Measurements from ENCODE around the gene CNOT4. TPM values are rescaled to one million over a fixed set of nuclear protein-coding genes. Genes with fewer than 3 reads are reported as not detected.

The CNOT4 gene
- total and polyA plus RNA-seq, 2 of the 8 experiments (the other 6 are each of a cell fraction or from before 2014, with no cell fraction given), result 10.9 to 25.8 TPM

DNA sequence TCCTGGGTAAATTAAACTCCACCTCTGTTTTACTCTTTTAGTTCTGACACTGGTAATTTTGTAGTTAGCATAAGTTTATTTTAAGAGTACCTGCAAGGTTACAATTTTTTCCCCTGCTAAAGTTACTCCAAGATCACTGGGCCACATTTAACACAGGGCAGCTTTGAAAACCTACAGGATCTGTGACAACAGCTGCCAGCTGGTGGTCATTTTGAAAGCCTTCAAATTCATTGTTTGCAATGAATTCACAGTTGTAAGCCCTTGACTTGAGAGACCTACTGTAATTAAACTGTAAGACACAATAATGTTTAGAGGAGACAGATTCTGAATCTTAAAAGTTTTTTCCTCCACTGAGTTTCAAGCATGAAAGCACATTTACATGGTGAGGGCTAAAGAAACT, 129.6 kb downstream of the CNOT4 start:
- H3K18ac ChIP-seq (ENCODE audit: extremely low read depth, low read length), result no peak overlapping the region
- H3K79me2 ChIP-seq (ENCODE audit: control insufficient read depth in 1 of 2, insufficient read depth in 2 of 2, low read length in 2 of 2), result no peaks in the 10 kb centered on the region
- no peak overlapping the region for H2AFZ ChIP-seq (ENCODE audit: low read length)
- H3K4me1 ChIP-seq (replicated peaks in 1 of 4; ENCODE audit: control insufficient read depth in 3 of 4, insufficient read depth in 4 of 4, low read length in 3 of 4), result no peaks in the 10 kb centered on the region; a peak in 1 of 7 replicates
- H2BK15ac ChIP-seq (ENCODE audit: low read length), result no peak overlapping the region
- H3K23ac ChIP-seq (ENCODE audit: insufficient read length), result no peak overlapping the region
- no peaks in the 10 kb centered on the region for H3K9me3 ChIP-seq (ENCODE audit: insufficient read depth in 2 of 2, low read depth in 1 of 2, low read length in 1 of 2)
- FAIRE-seq (no peak), DNase-seq (ENCODE audit: low read depth in 1 of 2, low spot score in 2 of 2) (no peak)
- H4K8ac ChIP-seq (ENCODE audit: extremely low read depth, insufficient read depth, low read length), result no peak overlapping the region
- no peak overlapping the region for H3K14ac ChIP-seq (ENCODE audit: insufficient read length)
- H2BK5ac ChIP-seq (ENCODE audit: low read depth, low read length), result no peak overlapping the region
- H3K9ac ChIP-seq (replicated peaks in 1 of 4; ENCODE audit: extremely low read depth in 1 of 4, low read depth in 3 of 4, low read length in 3 of 4), result no peak overlapping the region
- no peak overlapping the region for H3K4me3 ChIP-seq (ENCODE audit: extremely low read depth in 1 of 4, insufficient read depth in 2 of 4, low read depth in 3 of 4, low read length in 4 of 4)
- TF ChIP-seq, protein P1, sequence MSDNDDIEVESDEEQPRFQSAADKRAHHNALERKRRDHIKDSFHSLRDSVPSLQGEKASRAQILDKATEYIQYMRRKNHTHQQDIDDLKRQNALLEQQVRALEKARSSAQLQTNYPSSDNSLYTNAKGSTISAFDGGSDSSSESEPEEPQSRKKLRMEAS (IDR thresholded peaks at IDR 0.05), result no peak
- TF ChIP-seq SAP30 (IDR thresholded peaks at IDR 0.05; ENCODE audit: insufficient read depth, insufficient replicate concordance, low read length) (no peak), NRF1 (IDR thresholded peaks at IDR 0.05; ENCODE audit: low read depth, low read length) (no peak), NANOG (IDR thresholded peaks at IDR 0.05; ENCODE audit: insufficient read depth, low read depth, low read length, poor library complexity, severe bottlenecking) (peak; percentile 16), SIN3A (conservative IDR thresholded peaks at IDR 0.05 in 1 of 2, IDR thresholded peaks at IDR 0.05 in 1 of 2; ENCODE audit: low read depth in 1 of 2, low read length in 2 of 2) (peak in 1 of 2 experiments; percentile 80; a peak in 2 of 4 replicates), RNF2 (IDR thresholded peaks at IDR 0.05; ENCODE audit: borderline replicate concordance, low read depth, low read length, missing control alignments, poor library complexity, severe bottlenecking) (no peak), CREB1 (IDR thresholded peaks at IDR 0.05) (no peak), SUZ12 (IDR thresholded peaks at IDR 0.05; ENCODE audit: low read length) (no peak), POLR2AphosphoS5 (IDR thresholded peaks at IDR 0.05; ENCODE audit: low read depth, low read length) (no peak), CBX5 (IDR thresholded peaks at IDR 0.05; ENCODE audit: low read depth, low read length) (no peak), BCL11A (IDR thresholded peaks at IDR 0.05; ENCODE audit: low read depth in 2 of 2, low read length in 2 of 2) (no peak), CTBP2 (IDR thresholded peaks at IDR 0.05; ENCODE audit: borderline replicate concordance, insufficient read depth, insufficient read length, low read length) (no peak)
- TF ChIP-seq, protein P2, sequence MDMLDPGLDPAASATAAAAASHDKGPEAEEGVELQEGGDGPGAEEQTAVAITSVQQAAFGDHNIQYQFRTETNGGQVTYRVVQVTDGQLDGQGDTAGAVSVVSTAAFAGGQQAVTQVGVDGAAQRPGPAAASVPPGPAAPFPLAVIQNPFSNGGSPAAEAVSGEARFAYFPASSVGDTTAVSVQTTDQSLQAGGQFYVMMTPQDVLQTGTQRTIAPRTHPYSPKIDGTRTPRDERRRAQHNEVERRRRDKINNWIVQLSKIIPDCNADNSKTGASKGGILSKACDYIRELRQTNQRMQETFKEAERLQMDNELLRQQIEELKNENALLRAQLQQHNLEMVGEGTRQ (IDR thresholded peaks at IDR 0.05; ENCODE audit: low read length), result no peak
- no peaks in the 10 kb centered on the region for H3K27me3 ChIP-seq (replicated peaks in 1 of 4; ENCODE audit: control insufficient read depth in 3 of 4, extremely low read depth in 1 of 4, insufficient read depth in 3 of 4, low read length in 3 of 4)
- H3K56ac ChIP-seq (replicated peaks; ENCODE audit: insufficient read length, low read depth, low read length), result no peak overlapping the region
- H4K20me1 ChIP-seq (replicated peaks in 1 of 2; ENCODE audit: control insufficient read depth in 1 of 2, insufficient read depth in 2 of 2, low read length in 2 of 2), result no peaks in the 10 kb centered on the region
- no peaks in the 10 kb centered on the region for H3K36me3 ChIP-seq (ENCODE audit: control insufficient read depth in 2 of 4, insufficient read depth in 4 of 4, low read length in 3 of 4)
- H3K4me2 ChIP-seq (ENCODE audit: insufficient read depth in 1 of 2, low read depth in 2 of 2, low read length in 2 of 2), result no peak overlapping the region
- no peak overlapping the region for H2AK5ac ChIP-seq (ENCODE audit: low read depth, low read length)
- CTCF ChIA-PET (ENCODE audit: partially characterized antibody), result interaction anchor here (1.0 to 2.9 kb wide), 6 partner anchors 18 to 106 kb away, joined by 3 to 15 read pairs (median 4); no protein-coding TSS in a partner anchor
- H2BK120ac ChIP-seq (replicated peaks; ENCODE audit: low read depth, low read length), result no peak overlapping the region
- POLR2A ChIA-PET (ENCODE audit: partially characterized antibody), result no interaction called here
- H3K27ac ChIP-seq (ENCODE audit: low read depth, low read length), result no peak overlapping the region
- H4K91ac ChIP-seq (replicated peaks; ENCODE audit: insufficient read length, low read length), result no peak overlapping the region
- H2BK20ac ChIP-seq (ENCODE audit: low read length), result no peak overlapping the region
- H3K23me2 ChIP-seq (ENCODE audit: low read depth, low read length), result no peaks in the 10 kb centered on the region
- H3K4ac ChIP-seq (replicated peaks; ENCODE audit: insufficient read length, low read depth, low read length), result no peak overlapping the region
- no peak overlapping the region for H2BK12ac ChIP-seq (ENCODE audit: low read depth, low read length)
- H4K5ac ChIP-seq (ENCODE audit: insufficient read length, low read depth, low read length), result no peak overlapping the region
- H3K79me1 ChIP-seq (ENCODE audit: low read depth, low read length), result no peaks in the 10 kb centered on the region
